K562 (cell line): ENCODE data around the gene PLXNB2. TPM values are rescaled to one million over a fixed set of nuclear protein-coding genes. Genes with fewer than 3 reads are reported as not detected.

Experiments
- ATF1 ChIP-seq, 2 experiments: fragments of 450-650 bp in 1 of 2; IDR thresholded peaks; 2 replicates each; pipeline ENCODE4 v1.6.1; 2016; ENCODE audit warnings: missing compliant biosample characterization in 1 of 2, missing genetic modification characterization in 1 of 2
- CBFA2T3 ChIP-seq: fragments of 450-650 bp; IDR thresholded peaks from 2 replicates; pipeline ENCODE4 v1.6.1; 2017
- CBFB ChIP-seq: sonication (generic); formaldehyde crosslinking; IDR thresholded peaks from 2 replicates; pipeline ENCODE4 v1.4.0; 2020; ENCODE audit warnings: mild to moderate bottlenecking, missing genetic modification reagents
- CCNT2 ChIP-seq: IDR thresholded peaks from 2 replicates; pipeline ENCODE4 v1.6.1; 2011; ENCODE audit warnings: borderline replicate concordance, low read depth, mild to moderate bottlenecking, moderate library complexity, mixed read lengths, low read length; ENCODE audit not compliant: insufficient read length; ENCODE audit errors: extremely low read depth
- DACH1 ChIP-seq: fragments of 450-650 bp; IDR thresholded peaks from 2 replicates; pipeline ENCODE4 v1.6.1; 2018; ENCODE audit not compliant: partially characterized antibody
- FOXJ2 ChIP-seq: fragments of 200-800 bp; sonication (Bioruptor generic); IDR thresholded peaks from 2 replicates; pipeline ENCODE4 v1.6.1; 2016; ENCODE audit warnings: missing genetic modification characterization, missing compliant biosample characterization
- GABPB1 ChIP-seq: sonication (generic); formaldehyde crosslinking; IDR thresholded peaks from 2 replicates; pipeline ENCODE4 v1.8.0; 2022; ENCODE audit warnings: mild to moderate bottlenecking, missing genetic modification reagents
- HDAC6 ChIP-seq: IDR thresholded peaks from 2 replicates; pipeline ENCODE4 v1.6.1; 2012; ENCODE audit warnings: low read depth, mild to moderate bottlenecking, control low read depth, inconsistent platforms, low read length, moderate library complexity
- LEF1 ChIP-seq: fragments of 450-650 bp; IDR thresholded peaks from 2 replicates; pipeline ENCODE4 v1.6.1; 2016; ENCODE audit warnings: mild to moderate bottlenecking
- MAFG ChIP-seq: fragments of 450-650 bp; conservative IDR thresholded peaks from 2 replicates; pipeline ENCODE4 v1.6.1; 2016; ENCODE audit warnings: missing genetic modification characterization, missing compliant biosample characterization
- MECOM ChIP-seq: fragments of 250-450 bp; sonication (Bioruptor Pico); IDR thresholded peaks from 2 replicates; pipeline ENCODE4 v1.8.0; 2022; ENCODE audit warnings: inconsistent platforms
- MIER1 ChIP-seq: fragments of 450-650 bp; IDR thresholded peaks from 2 replicates; pipeline ENCODE4 v1.6.1; 2016; ENCODE audit warnings: antibody characterized with exemption, mild to moderate bottlenecking, low read depth
- POLR2G ChIP-seq: fragments of 200-400 bp; formaldehyde crosslinking; IDR thresholded peaks from 2 replicates; pipeline ENCODE4 v1.6.1; 2017; ENCODE audit warnings: low read depth, mild to moderate bottlenecking, antibody characterized with exemption, low read length, moderate library complexity
- RAD51 ChIP-seq: fragments of 450-650 bp; IDR thresholded peaks from 2 replicates; pipeline ENCODE4 v1.7.1; 2016; ENCODE audit warnings: low read depth, mild to moderate bottlenecking, borderline replicate concordance
- RBM14 ChIP-seq: fragments of 200-400 bp; formaldehyde crosslinking; IDR thresholded peaks from 2 replicates; pipeline ENCODE4 v1.6.1; 2018; ENCODE audit warnings: low read depth, mild to moderate bottlenecking, low read length, moderate library complexity, borderline replicate concordance; ENCODE audit not compliant: insufficient read depth
- RBM22 ChIP-seq: fragments of 200-400 bp; formaldehyde crosslinking; IDR thresholded peaks from 2 replicates; pipeline ENCODE4 v1.6.1; 2018; ENCODE audit warnings: low read length, low read depth; ENCODE audit not compliant: poor library complexity, severe bottlenecking
- RBM39 ChIP-seq: fragments of 200-400 bp; formaldehyde crosslinking; optimal IDR thresholded peaks from 2 replicates; pipeline ENCODE3; 2018; ENCODE audit warnings: low read depth, low read length
- RFX7 ChIP-seq: fragments of 250-450 bp; sonication (Bioruptor Pico); IDR thresholded peaks from 2 replicates; pipeline ENCODE4 v1.5.1; 2021; ENCODE audit warnings: mild to moderate bottlenecking
- SIN3A ChIP-seq, 2 experiments: fragments of 150-350 bp in 1 of 2; IDR thresholded peaks; 2 replicates each; pipeline ENCODE4 v1.6.1; 2011 to 2016; ENCODE audit warnings: borderline replicate concordance in 2 of 2, low read depth in 2 of 2, low read length in 2 of 2, mild to moderate bottlenecking in 2 of 2, moderate library complexity in 2 of 2; ENCODE audit not compliant: control insufficient read depth in 1 of 2
- SMAD3 ChIP-seq: fragments of 450-650 bp; formaldehyde crosslinking; conservative IDR thresholded peaks from 2 replicates; pipeline ENCODE4 v1.4.0; 2020; ENCODE audit warnings: mild to moderate bottlenecking
- SMARCB1 ChIP-seq: IDR thresholded peaks from 2 replicates; pipeline ENCODE4 v1.6.1; 2011; ENCODE audit warnings: improper control_type of control experiment, low read depth; ENCODE audit not compliant: insufficient read length
- SMARCC2 ChIP-seq: fragments of 450-650 bp; IDR thresholded peaks from 2 replicates; pipeline ENCODE4 v1.6.1; 2017; ENCODE audit warnings: antibody characterized with exemption, moderate library complexity, mild to moderate bottlenecking, low read depth
- SRSF9 ChIP-seq: fragments of 200-400 bp; formaldehyde crosslinking; IDR thresholded peaks from 2 replicates; pipeline ENCODE4 v1.6.1; 2017; ENCODE audit warnings: low read depth, low read length, borderline replicate concordance
- TARDBP ChIP-seq: fragments of 450-650 bp; IDR thresholded peaks from 2 replicates; pipeline ENCODE4 v1.6.1; 2016
- TCF7L2 ChIP-seq: fragments of 150-350 bp; IDR thresholded peaks from 2 replicates; pipeline ENCODE4 v1.6.1; 2016; ENCODE audit warnings: low read depth, mild to moderate bottlenecking, low read length, moderate library complexity
- TEAD1 ChIP-seq, 2 experiments: fragments of 450-650 bp in 1 of 2; sonication (generic) in 1 of 2; formaldehyde crosslinking; IDR thresholded peaks; 2 replicates each; pipeline versions ENCODE4 v1.4.0 to v1.8.0; 2020 to 2022; ENCODE audit warnings: mild to moderate bottlenecking in 2 of 2, missing genetic modification reagents in 1 of 2
- YBX1 ChIP-seq: fragments of 450-650 bp; IDR thresholded peaks from 2 replicates; pipeline ENCODE4 v1.7.1; 2016; ENCODE audit warnings: mild to moderate bottlenecking
- ZBED1 ChIP-seq: IDR thresholded peaks from 2 replicates; pipeline ENCODE4 v1.6.1; 2014
- ZC3H11A ChIP-seq: IDR thresholded peaks from 2 replicates; pipeline ENCODE4 v1.6.1; 2012; ENCODE audit warnings: low read depth, low read length, improper control_type of control experiment
- ZNF165 ChIP-seq: fragments of 250-450 bp; sonication (Bioruptor Pico); IDR thresholded peaks from 2 replicates; pipeline ENCODE4 v1.4.0; 2020; ENCODE audit warnings: borderline replicate concordance
- ZNF224 ChIP-seq: sonication (generic); formaldehyde crosslinking; IDR thresholded peaks from 2 replicates; pipeline ENCODE4 v1.8.0; 2022; ENCODE audit warnings: mild to moderate bottlenecking, missing genetic modification reagents
- ZNF239 ChIP-seq: fragments of 250-450 bp; sonication (Bioruptor Pico); IDR thresholded peaks from 2 replicates; pipeline ENCODE4 v1.4.0; 2020; ENCODE audit warnings: mild to moderate bottlenecking
- ZNF707 ChIP-seq: fragments of 250-450 bp; sonication (Bioruptor Pico); conservative IDR thresholded peaks from 2 replicates; pipeline ENCODE4 v1.8.0; 2022; ENCODE audit warnings: inconsistent platforms, mild to moderate bottlenecking, moderate library complexity
- ZNF75A ChIP-seq: fragments of 450-650 bp; formaldehyde crosslinking; IDR thresholded peaks from 2 replicates; pipeline ENCODE4 v1.4.0; 2020; ENCODE audit warnings: mild to moderate bottlenecking
- polyA plus RNA-seq, 8 experiments: library from polyadenylated mRNA; depleted of rRNA in 4 of 8; stranded (reverse) in 5 of 8; unstranded in 3 of 8; fragments of >200 nt; fragmentation: Nextera tagmentation in 2 of 8; fragmentation: Illumina TruSeq in 1 of 8; extraction: Ambion mirVana in 2 of 8; extraction: Trizol in 1 of 8; gene quantifications; 2 replicates each; pipeline versions ENCODE4 v1.2.1 to v1.2.3, GENCODE V29; 2011 to 2014; ENCODE audit warnings: inconsistent platforms in 1 of 8, missing spikeins in 1 of 8
- total RNA-seq, 7 experiments: library from RNA; depleted of rRNA in 6 of 7; stranded (reverse); fragments of >200 nt in 6 of 7; fragmentation: Illumina TruSeq in 2 of 7; extraction: Trizol in 2 of 7; gene quantifications; 2 replicates each; pipeline versions ENCODE4 v1.2.1 to v1.2.3, GENCODE V29; 2011 to 2021; ENCODE audit warnings: low replicate concordance in 1 of 7

The PLXNB2 gene
- total and polyA plus RNA-seq, 9 of the 15 experiments (the other 6 are each of a cell fraction or from before 2014, with no cell fraction given): 0.15 to 45.1 (median 13.6) TPM

DNA sequence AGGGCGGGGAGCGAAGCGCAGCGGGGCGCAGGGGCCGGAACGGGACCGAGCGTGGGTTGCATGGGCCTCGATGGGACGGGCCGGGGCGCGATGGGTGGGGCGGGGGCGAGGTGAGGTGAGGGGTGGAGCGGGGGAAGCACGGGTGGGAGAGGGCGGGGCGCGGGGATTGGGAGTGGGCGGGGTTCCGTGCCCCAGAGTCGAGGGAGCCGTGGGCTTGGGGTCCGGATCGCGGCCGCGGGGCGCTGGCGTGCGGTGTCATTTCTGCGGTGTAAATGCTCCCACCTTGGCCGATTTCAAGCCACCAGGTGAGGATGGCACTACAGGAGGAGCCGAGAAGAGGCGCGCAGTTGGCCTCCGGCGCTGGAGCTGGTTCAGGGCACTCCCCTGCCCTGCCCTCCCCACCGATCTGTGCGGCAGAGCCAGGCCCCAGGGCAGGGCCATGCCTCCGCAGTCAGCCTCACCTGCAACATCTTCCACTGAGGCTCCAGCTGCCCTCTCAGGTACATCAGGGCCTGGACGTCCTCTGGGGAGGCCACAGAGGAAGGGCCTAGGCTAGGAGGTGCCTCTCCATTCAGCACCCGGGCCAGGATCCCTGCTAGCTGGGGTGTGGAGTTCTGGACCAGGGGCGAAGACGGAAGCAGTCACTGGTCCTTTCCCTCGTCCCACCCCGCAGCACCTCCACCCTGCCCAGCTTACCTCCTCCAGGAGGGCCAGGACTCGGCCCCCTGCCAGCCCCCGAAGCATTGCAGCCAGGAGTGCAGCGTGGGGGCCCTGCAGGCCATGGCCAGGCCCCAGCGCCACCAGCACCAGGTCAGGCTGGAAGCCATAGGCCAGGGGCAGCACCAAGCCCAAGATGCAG, 62.0 kb downstream of the PLXNB2 start (continued):
- TF ChIP-seq RBM39: no peak
- no peak for TF ChIP-seq MAFG (tag)
- no peak for TF ChIP-seq RFX7 (CRISPR knock-in tag)
- TF ChIP-seq YBX1: no peak
- TF ChIP-seq SMARCB1: no peak
- TF ChIP-seq SRSF9: no peak
- no peak for TF ChIP-seq MIER1
- TF ChIP-seq SMAD3 (CRISPR knock-in tag): no peak
- 0 out of 2 replicates have a peak, but pooled peaks have one; percentile 2 for TF ChIP-seq GABPB1
- TF ChIP-seq TARDBP: no peak
- no peak for TF ChIP-seq ZNF75A (CRISPR knock-in tag)
- no peak for TF ChIP-seq RBM14
- TF ChIP-seq FOXJ2 (tag): no peak
- TF ChIP-seq DACH1: no peak
- TF ChIP-seq RAD51: no peak
- no peak for TF ChIP-seq ZBED1
- peak; percentile 9 for TF ChIP-seq CCNT2
- no peak for TF ChIP-seq ZNF165
- no peak for TF ChIP-seq HDAC6
- TF ChIP-seq SIN3A (IDR thresholded peaks at IDR 0.05; ENCODE audit: borderline replicate concordance in 2 of 2, control insufficient read depth in 1 of 2, low read depth in 2 of 2, low read length in 2 of 2): no peak
- no peak for TF ChIP-seq ATF1 (CRISPR knock-in tag; IDR thresholded peaks at IDR 0.05)
- peak; percentile 93; the same call in 1 of the 2 replicates for TF ChIP-seq ATF1 (tag; IDR thresholded peaks at IDR 0.05)
- no peak for TF ChIP-seq CBFA2T3
- TF ChIP-seq TCF7L2: no peak
- TF ChIP-seq RBM22: no peak
- TF ChIP-seq SMARCC2: no peak
- no peak for TF ChIP-seq TEAD1 (CRISPR knock-in tag; IDR thresholded peaks at IDR 0.05)
- TF ChIP-seq ZNF224: no peak
- no peak for TF ChIP-seq MECOM (CRISPR knock-in tag)
- no peak for TF ChIP-seq LEF1
- TF ChIP-seq ZC3H11A: no peak
- TF ChIP-seq POLR2G: 0 out of 2 replicates have a peak, but pooled peaks have one; percentile 20
- 0 out of 2 replicates have a peak, but pooled peaks have one; percentile 38 for TF ChIP-seq CBFB (CRISPR knock-in tag)
- no peak for TF ChIP-seq ZNF239 (CRISPR knock-in tag)
- no peak for TF ChIP-seq ZNF707 (CRISPR knock-in tag)
